Effector memory CD8-positive, alpha-beta T cell (primary cell): ENCODE measurements around the gene MAFF.
"Not testable (repeated sequence)": the region's sequence is repeated elsewhere in the genome, so short reads cannot be mapped to it uniquely, and the experiment has no call there.

ENCODE experiments used
- ATAC-seq: fragments of 150-1000 bp; cut with Tn5 transposase; replicated peaks from 2 replicates; pipeline ENCODE4 v1.10.0; 2021; ENCODE audit warnings: mild to moderate bottlenecking, moderate library complexity
- DNase-seq, 3 experiments: peaks; one replicate each; pipeline ENCODE4 v3.0.0; 2021
- H3K27ac Mint-ChIP-seq, 2 donors: one replicate each; pipeline ENCODE4 v1.8.0; 2022; ENCODE audit warnings: mild to moderate bottlenecking in 2 of 2, mixed read lengths in 2 of 2, moderate library complexity in 2 of 2
- H3K27me3 Mint-ChIP-seq, 2 donors: one replicate each; pipeline ENCODE4 v1.8.0; 2022; ENCODE audit warnings: mixed read lengths in 2 of 2
- H3K36me3 Mint-ChIP-seq: one replicate; pipeline ENCODE4 v1.8.0; 2022; ENCODE audit warnings: mild to moderate bottlenecking, moderate library complexity, mixed read lengths; ENCODE audit not compliant: insufficient read depth
- H3K4me1 Mint-ChIP-seq, 2 donors: one replicate each; pipeline ENCODE4 v1.8.0; 2022; ENCODE audit warnings: low read depth in 2 of 2, mixed read lengths in 2 of 2
- H3K4me3 Mint-ChIP-seq, 2 donors: one replicate each; pipeline ENCODE4 v1.8.0; 2022; ENCODE audit warnings: mild to moderate bottlenecking in 2 of 2, mixed read lengths in 2 of 2, moderate library complexity in 2 of 2
- H3K9me3 Mint-ChIP-seq, 2 donors: one replicate each; pipeline ENCODE4 v1.8.0; 2022; ENCODE audit warnings: mixed read lengths in 2 of 2

MAFF gene

DNA sequence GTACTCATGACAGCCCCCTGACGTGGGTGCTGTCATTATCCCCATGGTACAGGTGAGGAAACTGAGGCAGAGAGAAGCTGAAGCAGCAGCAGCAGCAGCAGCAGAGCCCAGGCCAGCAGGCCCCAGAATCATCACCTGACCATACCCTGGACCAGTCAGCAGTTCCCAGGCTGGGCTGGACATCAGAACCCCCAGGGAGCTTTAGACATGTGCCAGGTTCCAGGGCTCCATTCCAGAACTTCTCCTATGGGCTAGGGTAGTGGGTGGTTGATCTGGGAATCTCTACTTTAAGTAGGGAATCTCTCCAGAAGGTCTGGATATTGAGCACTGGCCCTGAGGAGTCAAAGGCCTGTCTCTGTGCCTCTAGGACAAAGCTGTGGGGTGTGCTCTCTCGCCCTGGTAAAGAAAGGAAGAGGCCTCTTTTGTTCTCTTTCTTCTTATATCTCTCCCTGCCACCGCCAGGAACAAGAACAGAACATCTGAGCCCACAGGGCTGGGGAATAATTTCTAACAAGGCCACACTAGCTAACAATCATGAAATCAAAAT is 26.6 kb downstream of the MAFF start:
- H3K27ac Mint-ChIP-seq: peak overlapping the region; percentile 81 to 84

DNA sequence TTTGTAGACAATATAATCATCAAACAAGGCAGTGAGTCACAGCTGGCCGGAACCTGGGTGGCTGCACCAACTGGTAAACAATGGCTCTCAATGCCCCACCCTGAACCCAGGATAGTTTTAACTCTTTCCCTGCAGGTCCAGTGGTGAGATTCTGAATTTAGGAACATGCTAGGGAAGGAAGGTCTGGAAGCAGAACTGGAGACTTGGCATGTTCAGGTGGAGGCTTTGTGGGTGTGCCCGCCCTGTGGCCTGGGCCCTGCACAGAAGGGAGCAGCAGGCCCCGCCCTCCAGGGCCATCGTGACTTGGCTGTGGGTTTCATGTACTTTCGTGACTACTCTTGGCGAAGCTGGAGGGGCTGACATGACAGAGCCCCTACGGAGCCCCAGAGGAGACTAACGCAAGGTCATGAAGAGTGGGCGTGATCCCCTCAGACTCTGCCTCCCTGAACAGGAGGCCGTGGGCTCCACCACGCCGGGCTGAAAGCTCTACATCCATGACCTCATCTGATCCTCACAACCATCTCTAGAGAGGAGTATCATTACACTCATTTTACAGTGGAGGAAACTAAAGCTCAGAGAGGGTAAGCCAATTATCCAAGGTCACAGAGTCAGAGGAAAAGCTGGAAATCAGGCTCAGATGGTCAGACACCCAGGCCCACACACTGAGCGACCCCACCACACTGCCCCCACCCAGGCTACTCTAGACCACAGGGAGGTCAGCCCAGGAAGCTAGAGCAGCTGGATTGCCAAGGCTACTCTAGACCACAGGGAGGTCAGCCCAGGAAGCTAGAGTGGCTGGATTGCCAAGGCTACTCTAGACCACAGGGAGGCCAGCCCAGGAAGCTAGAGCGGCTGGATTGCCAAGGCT is 27.3 kb downstream of the MAFF start:
- Mint-ChIP-seq H3K4me1 (peaks cover 0 to 18% of the 10 kb centered on the region in 2 donors), H3K4me3 (peak overlapping the region in 1 of 2 donors; percentile 24), H3K36me3 (peaks cover 26% of the 10 kb centered on the region), H3K9me3 (no peaks in the 10 kb centered on the region), H3K27me3 (no peaks in the 10 kb centered on the region), H3K27ac (peak overlapping the region; percentile 81 to 84)
- peak; percentile 56 for ATAC-seq
- DNase-seq: no peak

More for the DNA sequence above, 26.6 kb downstream of the MAFF start:
- Mint-ChIP-seq H3K27me3 (no peaks in the 10 kb centered on the region), H3K4me3 (peak overlapping the region in 1 of 2 donors; percentile 24), H3K4me1 (peaks cover 0 to 18% of the 10 kb centered on the region in 2 donors), H3K9me3 (no peaks in the 10 kb centered on the region), H3K36me3 (peaks cover 27% of the 10 kb centered on the region)
- no peak for DNase-seq
- ATAC-seq: no peak

DNA sequence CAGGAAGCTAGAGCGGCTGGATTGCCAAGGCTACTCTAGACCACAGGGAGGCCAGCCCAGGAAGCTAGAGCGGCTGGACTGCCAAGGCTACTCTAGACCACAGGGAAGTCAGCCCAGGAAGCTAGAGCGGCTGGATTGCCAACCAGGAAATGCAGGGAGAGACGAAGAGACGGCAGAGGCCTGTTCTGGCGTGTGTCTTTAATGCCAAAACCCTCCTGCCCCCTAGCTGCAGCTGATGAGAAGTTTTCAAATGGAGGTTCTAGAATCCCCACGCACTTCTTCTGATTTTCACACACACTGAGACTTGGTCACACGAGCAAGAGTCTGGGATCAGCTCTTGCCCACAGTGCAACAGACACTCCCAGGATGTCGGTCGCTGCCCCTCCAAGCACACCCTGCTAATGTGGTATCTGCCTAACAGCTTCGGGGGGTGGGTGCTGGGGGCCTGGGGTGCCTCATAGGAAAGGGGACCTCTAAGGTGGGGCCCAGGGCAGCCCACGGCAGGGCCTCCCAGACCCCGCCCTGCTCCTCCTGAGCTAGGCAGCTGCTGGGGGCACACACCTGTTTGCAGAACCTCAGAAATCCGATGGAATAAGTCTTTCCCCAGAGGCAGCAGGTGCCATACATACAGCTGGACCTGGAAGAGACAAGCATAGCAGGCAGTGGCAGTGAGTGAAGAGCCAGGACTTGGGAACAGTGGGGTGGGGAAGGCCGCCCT is 28.5 kb downstream of the MAFF start:
- peak; percentile 44 to 52 (median 46) for DNase-seq
- H3K27me3 Mint-ChIP-seq: no peaks in the 10 kb centered on the region
- peak; percentile 76 for ATAC-seq
- no peaks in the 10 kb centered on the region for H3K9me3 Mint-ChIP-seq
- H3K27ac Mint-ChIP-seq: peak overlapping the region; percentile 25 to 82
- peak overlapping the region in 1 of 2 donors; percentile 17 for H3K4me3 Mint-ChIP-seq
- H3K4me1 Mint-ChIP-seq: peaks cover 0 to 18% of the 10 kb centered on the region in 2 donors
- peaks cover 25% of the 10 kb centered on the region for H3K36me3 Mint-ChIP-seq

DNA sequence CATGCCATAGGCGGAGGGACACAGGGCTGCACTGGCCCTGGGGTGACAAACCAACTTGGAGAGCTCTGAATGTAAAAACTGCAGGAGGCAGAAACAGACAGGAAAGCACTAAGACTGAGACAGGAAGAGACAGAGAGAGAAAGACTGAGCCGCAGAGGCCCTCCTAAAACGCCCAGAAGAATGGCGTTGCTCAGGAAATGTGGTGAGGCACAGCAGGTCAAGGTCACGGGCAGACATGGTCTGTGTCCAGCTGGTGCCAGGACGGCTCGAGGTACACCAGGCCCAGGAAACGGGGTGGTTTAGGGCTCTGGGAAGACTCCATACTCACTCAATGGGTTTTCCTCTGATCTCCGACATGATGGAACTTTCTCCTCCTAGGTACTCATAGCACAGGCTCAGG is 29.1 kb downstream of the MAFF start:
- ATAC-seq: no peak
- Mint-ChIP-seq H3K27me3 (no peaks in the 10 kb centered on the region), H3K4me3 (peak overlapping the region in 1 of 2 donors; percentile 17), H3K4me1 (peaks cover 0 to 18% of the 10 kb centered on the region in 2 donors), H3K27ac (peak overlapping the region in 1 of 2 donors; percentile 82), H3K36me3 (peaks cover 28% of the 10 kb centered on the region), H3K9me3 (no peaks in the 10 kb centered on the region)
- no peak for DNase-seq

DNA sequence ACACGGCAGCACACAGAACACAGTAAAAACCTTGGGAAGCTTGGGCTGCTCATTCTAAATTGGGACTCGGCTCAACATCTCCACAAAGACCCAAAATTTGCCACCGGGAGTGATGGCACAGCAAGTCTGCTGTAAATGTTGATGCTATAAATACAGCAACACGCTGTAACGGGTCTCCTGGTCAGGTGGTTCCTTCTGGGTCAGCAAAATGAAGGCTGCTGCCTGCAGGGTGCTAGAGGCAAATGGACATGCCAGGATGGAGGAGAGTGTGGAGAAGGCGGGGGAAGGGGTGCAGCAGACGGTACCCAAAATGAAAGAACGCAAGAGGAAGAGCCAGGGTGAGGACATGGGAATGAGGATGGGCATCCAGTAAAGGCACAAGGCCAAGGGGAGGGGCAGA is 30.4 kb downstream of the MAFF start:
- H3K9me3 Mint-ChIP-seq: no peaks in the 10 kb centered on the region
- ATAC-seq (no peak), DNase-seq (no peak)
- H3K36me3 Mint-ChIP-seq: peaks cover 34% of the 10 kb centered on the region
- H3K27me3 Mint-ChIP-seq: no peaks in the 10 kb centered on the region
- no peak overlapping the region for H3K27ac Mint-ChIP-seq
- H3K4me1 Mint-ChIP-seq: peaks cover 0 to 18% of the 10 kb centered on the region in 2 donors
- H3K4me3 Mint-ChIP-seq: no peak overlapping the region

DNA sequence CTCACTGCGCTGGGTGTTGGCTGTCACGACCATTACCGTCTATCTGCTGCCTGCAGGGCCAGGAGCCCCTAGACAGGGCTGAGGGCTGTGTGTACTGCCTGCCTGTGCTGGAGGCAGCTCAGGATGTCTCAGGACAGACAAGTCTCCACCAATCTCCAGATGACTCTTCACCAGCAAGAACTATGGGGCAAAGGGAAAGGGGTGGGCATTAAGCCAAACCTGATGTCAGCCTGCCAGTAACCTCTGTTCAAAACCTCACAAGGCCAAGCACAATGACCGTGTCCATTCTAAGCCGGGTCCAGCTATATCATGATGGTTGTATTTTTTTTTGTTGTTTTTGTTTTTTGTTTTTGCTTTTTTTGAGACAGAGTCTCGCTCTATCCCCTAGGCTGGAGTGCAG is 31.6 kb downstream of the MAFF start:
- no peak for DNase-seq
- H3K36me3 Mint-ChIP-seq: peaks cover 34% of the 10 kb centered on the region
- H3K27me3 Mint-ChIP-seq: no peaks in the 10 kb centered on the region
- no peak for ATAC-seq
- H3K9me3 Mint-ChIP-seq: no peaks in the 10 kb centered on the region
- no peak overlapping the region for H3K4me3 Mint-ChIP-seq
- H3K27ac Mint-ChIP-seq: no peak overlapping the region
- H3K4me1 Mint-ChIP-seq: peaks cover 0 to 19% of the 10 kb centered on the region in 2 donors

DNA sequence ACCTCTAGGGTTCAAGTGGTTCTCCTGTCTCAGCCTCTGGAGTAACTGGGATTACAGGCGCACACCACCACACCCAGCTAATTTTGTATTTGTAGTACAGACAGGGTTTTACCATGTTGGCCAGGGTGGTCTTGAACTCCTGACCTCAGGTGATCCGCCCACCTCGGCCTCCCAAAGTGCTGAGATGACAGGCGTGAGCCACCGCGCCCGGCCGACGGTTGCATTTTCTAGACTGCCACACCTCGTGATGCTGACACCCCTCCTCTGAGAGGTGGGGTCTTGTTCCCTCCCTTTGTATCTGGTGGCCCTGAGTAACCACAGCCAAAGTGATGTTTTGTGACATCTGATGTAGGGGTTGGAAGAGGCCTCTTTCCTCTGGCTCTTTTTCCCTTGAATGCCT is 32.1 kb downstream of the MAFF start:
- H3K27me3 Mint-ChIP-seq, H3K4me3 Mint-ChIP-seq, ATAC-seq, DNase-seq, H3K27ac Mint-ChIP-seq, H3K9me3 Mint-ChIP-seq: not testable (repeated sequence)
- H3K4me1 Mint-ChIP-seq: peaks cover 0 to 18% of the 10 kb centered on the region in 2 donors
- peaks cover 34% of the 10 kb centered on the region for H3K36me3 Mint-ChIP-seq

DNA sequence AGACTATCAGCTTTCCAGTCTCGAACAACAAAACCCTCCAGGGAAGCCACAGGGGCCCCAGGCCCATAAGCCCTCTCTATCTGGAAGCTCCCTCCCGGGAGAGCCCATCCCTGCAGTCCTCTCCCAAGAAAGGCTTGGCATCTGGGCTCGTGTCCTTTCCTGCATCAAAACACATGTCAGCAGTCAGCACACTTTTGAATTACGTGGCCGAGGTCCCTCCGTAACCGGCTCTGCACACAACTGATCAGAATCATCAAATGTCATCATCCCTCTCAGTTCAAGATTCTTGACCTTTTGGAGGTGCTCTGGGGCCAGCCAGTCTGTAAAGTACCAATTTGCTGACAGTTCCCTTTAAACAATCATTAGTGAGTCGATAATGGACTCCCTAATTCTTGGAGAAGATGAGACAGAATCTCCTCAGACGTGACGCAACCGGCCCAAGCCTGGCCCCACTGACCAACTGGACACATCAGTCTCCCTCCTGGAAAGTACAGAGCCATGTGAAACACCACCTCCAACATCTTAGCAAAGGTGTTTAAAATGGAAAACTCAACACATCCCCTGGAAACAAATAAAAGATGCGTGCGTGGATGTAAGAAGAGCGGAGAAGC is 33.6 kb downstream of the MAFF start:
- peaks cover 41% of the 10 kb centered on the region for H3K36me3 Mint-ChIP-seq
- H3K4me1 Mint-ChIP-seq: peaks cover 0 to 12% of the 10 kb centered on the region in 2 donors
- no peak overlapping the region for H3K4me3 Mint-ChIP-seq
- H3K9me3 Mint-ChIP-seq: no peaks in the 10 kb centered on the region
- ATAC-seq (no peak), DNase-seq (no peak)
- H3K27me3 Mint-ChIP-seq: no peaks in the 10 kb centered on the region
- peak overlapping the region in 1 of 2 donors; percentile 58 for H3K27ac Mint-ChIP-seq

DNA sequence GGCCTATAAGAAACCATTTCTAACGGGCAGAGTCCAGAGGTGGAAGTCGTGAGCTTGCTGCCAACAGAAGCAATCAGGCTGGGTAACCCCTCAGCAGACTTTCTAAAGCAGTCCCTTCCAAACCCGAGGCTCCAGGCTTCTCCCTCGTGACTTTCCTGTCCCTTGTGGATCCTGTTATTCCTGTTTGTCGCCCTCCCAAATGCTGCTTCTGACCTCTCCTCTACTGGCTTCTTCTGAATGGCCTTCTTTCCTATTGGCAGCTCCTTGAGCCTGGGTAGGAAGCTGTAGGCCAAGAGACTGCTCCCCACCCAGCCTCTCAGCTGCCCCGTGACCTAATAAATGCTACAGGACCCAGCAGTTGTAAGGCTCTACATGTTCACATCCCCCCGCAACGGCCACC is 35.0 kb downstream of the MAFF start:
- Mint-ChIP-seq H3K36me3 (peaks cover 33% of the 10 kb centered on the region), H3K27me3 (no peaks in the 10 kb centered on the region), H3K9me3 (no peaks in the 10 kb centered on the region), H3K27ac (peak overlapping the region in 1 of 2 donors; percentile 61), H3K4me3 (no peak overlapping the region), H3K4me1 (peaks cover 0 to 6% of the 10 kb centered on the region in 2 donors)
- DNase-seq: no peak
- no peak for ATAC-seq

DNA sequence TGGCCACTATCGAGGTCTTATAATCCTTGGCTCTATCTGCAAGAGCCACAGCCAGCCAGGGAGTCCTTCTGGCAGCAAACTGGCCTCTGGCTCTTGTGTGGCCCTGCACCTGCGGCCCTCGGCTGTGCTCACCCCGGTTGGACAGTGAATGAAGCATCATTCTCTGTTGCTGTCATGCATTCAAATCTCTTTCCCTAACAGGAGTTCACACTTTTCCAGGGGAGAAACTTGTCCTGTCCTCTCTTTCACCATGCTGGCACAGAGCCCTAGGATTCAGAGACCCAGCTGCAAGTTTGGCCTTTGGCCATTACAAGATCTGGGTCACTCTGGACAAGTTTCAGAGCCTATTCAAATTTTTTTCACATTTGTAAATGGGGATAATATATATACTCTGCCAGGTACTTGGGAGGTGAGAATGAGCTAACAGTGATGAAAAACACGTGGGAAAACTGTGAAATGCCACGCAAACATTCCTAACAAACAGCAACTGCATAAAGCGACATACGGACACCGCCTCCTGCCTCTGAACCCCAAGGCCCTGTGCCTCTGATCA is 36.8 kb downstream of the MAFF start:
- ATAC-seq: no peak
- Mint-ChIP-seq H3K9me3 (no peaks in the 10 kb centered on the region), H3K27ac (peak overlapping the region in 1 of 2 donors; percentile 20), H3K27me3 (no peaks in the 10 kb centered on the region), H3K36me3 (peaks cover 29% of the 10 kb centered on the region), H3K4me1 (peaks cover 0 to 6% of the 10 kb centered on the region in 2 donors), H3K4me3 (no peak overlapping the region)
- DNase-seq: no peak

DNA sequence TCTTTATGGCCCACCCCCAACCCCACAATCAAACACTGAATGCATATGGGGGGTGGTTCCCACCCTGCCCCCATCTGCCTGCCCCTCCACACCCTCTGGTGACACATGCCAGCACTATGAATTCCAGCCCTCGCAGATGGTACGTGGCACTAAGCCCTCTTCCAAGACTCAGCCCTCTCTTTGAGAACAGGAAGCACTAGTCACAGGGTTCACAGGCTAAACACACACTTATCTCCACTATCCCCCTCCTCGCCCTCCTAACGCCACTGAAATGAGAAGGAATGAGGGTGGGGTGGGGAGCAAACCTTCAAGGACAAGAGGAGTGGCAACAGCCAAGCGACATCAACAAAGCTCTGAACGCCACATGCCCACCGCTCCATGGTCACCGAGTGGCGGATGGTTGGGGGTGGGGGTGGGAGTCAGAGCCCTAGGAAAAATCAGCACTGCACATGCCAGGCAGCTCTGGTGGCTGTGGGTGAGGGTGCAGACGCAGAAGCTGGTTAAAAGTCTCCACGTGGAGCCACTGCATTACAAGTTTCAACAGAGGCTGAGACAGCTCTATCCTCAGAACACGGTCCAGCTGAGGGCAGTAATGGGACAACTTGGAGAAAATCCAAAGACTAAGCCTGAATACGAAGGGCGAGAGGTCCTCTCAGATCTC is 37.4 kb downstream of the MAFF start:
- DNase-seq: no peak
- no peak overlapping the region for H3K4me3 Mint-ChIP-seq
- H3K9me3 Mint-ChIP-seq: no peaks in the 10 kb centered on the region
- peak overlapping the region in 1 of 2 donors; percentile 20 for H3K27ac Mint-ChIP-seq
- ATAC-seq: no peak
- H3K36me3 Mint-ChIP-seq: peaks cover 30% of the 10 kb centered on the region
- no peaks in the 10 kb centered on the region for H3K27me3 Mint-ChIP-seq
- H3K4me1 Mint-ChIP-seq: peaks cover 0 to 8% of the 10 kb centered on the region in 2 donors

DNA sequence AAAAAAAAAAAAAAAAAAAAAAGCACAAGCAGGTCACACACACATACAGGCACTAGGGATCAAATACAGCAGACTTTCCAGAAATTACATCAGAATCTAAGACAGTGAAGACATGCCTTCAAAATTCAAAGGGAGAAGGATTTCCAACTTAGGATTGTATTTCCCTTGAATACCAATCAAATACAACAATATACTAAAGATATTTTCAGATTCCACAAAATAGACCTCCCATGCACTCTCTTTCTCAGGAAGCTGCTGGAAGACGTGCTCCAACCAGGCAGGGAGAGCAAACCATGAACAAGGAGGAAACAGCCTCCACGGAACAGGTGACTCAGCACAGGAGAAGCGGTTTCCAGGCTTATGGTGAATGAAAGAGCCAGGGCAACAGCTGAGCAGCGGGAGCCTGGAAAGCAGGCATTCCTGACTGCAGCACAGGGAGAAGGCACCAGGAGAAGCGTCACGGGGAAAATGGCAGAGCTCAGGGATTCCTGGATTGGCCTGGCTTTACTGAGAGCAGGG is 39.0 kb downstream of the MAFF start:
- DNase-seq (no peak), ATAC-seq (no peak)
- H3K4me3 Mint-ChIP-seq: no peak overlapping the region
- no peaks in the 10 kb centered on the region for H3K9me3 Mint-ChIP-seq
- H3K27me3 Mint-ChIP-seq: no peaks in the 10 kb centered on the region
- H3K4me1 Mint-ChIP-seq: peaks cover 0 to 8% of the 10 kb centered on the region in 2 donors
- peaks cover 30% of the 10 kb centered on the region for H3K36me3 Mint-ChIP-seq
- H3K27ac Mint-ChIP-seq: peak overlapping the region; percentile 42 to 66
